Measurements from ENCODE around the gene TM2D1.

Gene TM2D1

DNA sequence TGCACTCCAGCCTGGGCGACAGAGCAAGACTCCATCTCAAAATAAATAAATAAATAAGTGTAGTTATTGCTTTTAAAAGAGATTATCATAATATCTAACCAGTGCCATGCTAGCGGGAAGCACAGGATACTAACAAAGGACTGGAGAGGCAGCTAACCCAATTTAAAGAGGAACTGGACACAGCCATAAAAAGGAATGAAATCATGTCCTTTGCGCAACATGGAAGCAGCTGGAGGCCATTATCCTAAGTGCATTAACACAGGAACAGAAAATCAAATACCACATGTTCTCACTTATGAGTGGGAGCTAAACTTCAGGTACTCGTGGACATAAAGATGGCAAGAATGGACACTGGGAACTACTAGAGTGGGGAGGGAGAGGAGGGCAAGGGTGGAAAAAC, 54.9 kb downstream of the TM2D1 start:
- no peak overlapping the region for H3K4me3 ChIP-seq (ENCODE audit: low read length)
- no peaks in the 10 kb centered on the region for H3K4me1 ChIP-seq (ENCODE audit: insufficient read depth, low read length)
- H3K9me3 ChIP-seq (ENCODE audit: insufficient read depth, low read depth, low read length): no peaks in the 10 kb centered on the region
- H3K36me3 ChIP-seq (ENCODE audit: insufficient read depth, low read depth, low read length): no peaks in the 10 kb centered on the region
- H3K27ac ChIP-seq (ENCODE audit: low read length): no peak overlapping the region
- H3K9ac ChIP-seq (ENCODE audit: low read depth, low read length): no peak overlapping the region
- no peaks in the 10 kb centered on the region for H3K27me3 ChIP-seq (ENCODE audit: insufficient read depth, low read length)

DNA sequence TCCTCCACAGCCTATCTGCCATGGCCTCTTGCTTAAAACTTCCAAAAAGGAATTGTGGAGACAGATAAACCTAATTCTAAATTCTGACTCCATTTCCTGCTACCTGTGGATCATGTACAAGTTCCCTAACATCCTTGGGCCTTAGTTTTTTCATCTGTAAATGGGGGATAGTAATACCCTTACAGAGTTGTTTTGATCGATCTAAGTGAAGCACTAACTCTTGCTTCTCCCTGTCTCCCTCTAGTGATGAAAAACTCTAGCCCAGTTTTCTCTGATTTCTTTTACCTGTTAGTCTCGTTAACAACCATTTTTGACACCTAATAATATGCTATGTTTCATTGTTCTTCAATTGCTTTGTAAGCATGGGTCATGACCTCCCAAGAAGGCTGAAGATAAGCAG, 65.9 kb downstream of the TM2D1 start:
- Histone ChIP-seq H3K4me3 (ENCODE audit: low read length) (no peak overlapping the region), H3K27ac (ENCODE audit: low read length) (no peak overlapping the region), H3K9ac (ENCODE audit: low read depth, low read length) (no peak overlapping the region), H3K9me3 (ENCODE audit: insufficient read depth, low read depth, low read length) (no peaks in the 10 kb centered on the region), H3K27me3 (ENCODE audit: insufficient read depth, low read length) (no peaks in the 10 kb centered on the region), H3K4me1 (ENCODE audit: insufficient read depth, low read length) (no peaks in the 10 kb centered on the region), H3K36me3 (ENCODE audit: insufficient read depth, low read depth, low read length) (no peaks in the 10 kb centered on the region)

DNA sequence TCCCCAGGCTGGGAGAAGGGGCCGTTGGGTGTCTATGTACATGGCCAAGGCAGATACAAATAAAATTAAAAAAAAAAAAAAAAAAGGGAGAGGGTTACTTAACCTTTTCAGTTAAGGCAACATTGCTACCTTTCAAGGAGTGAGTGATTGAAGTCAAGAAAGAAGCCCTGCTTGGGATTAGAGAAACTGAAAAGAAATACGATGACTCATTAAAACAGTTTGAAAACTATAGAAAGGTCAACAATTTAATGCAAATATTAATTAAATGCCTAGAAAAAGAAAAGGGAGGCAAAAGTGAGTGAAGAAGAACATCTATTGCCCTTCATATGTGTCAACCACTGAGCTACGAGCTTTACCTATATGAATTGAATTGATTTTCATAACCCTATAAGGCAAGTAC, 69.5 kb downstream of the TM2D1 start:
- H3K9ac ChIP-seq (ENCODE audit: low read depth, low read length): no peak overlapping the region
- H3K4me3 ChIP-seq (ENCODE audit: low read length): no peak overlapping the region
- no peaks in the 10 kb centered on the region for H3K36me3 ChIP-seq (ENCODE audit: insufficient read depth, low read depth, low read length)
- H3K27me3 ChIP-seq (ENCODE audit: insufficient read depth, low read length): no peaks in the 10 kb centered on the region
- H3K4me1 ChIP-seq (ENCODE audit: insufficient read depth, low read length): no peaks in the 10 kb centered on the region
- H3K27ac ChIP-seq (ENCODE audit: low read length): no peak overlapping the region
- H3K9me3 ChIP-seq (ENCODE audit: insufficient read depth, low read depth, low read length): no peaks in the 10 kb centered on the region

DNA sequence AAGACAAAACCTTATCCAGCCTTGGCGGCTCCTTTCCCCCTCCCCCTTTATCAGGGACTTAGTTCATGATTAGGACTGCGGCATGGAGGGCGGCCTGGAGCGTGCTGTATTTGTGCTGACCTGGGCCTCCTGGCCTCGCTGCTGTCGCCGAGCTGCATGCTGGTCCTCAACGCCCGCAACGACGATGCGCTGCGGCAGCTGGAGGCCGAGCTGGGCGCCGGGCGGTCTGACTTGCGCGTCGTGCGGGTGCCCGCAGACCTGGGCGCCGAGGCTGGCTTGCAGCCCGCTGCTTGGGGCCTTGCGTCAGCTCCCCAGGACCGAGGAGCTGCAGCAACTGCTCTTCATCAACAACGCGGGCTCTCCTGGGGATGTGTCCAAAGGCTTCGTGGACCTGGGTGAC, 70.9 kb downstream of the TM2D1 start:
- Histone ChIP-seq H3K36me3 (ENCODE audit: insufficient read depth, low read depth, low read length) (no peaks in the 10 kb centered on the region), H3K4me3 (ENCODE audit: low read length) (no peak overlapping the region), H3K27ac (ENCODE audit: low read length) (no peak overlapping the region), H3K27me3 (ENCODE audit: insufficient read depth, low read length) (no peaks in the 10 kb centered on the region), H3K9ac (ENCODE audit: low read depth, low read length) (no peak overlapping the region), H3K9me3 (ENCODE audit: insufficient read depth, low read depth, low read length) (no peaks in the 10 kb centered on the region), H3K4me1 (ENCODE audit: insufficient read depth, low read length) (no peaks in the 10 kb centered on the region)

- Histone ChIP-seq H3K4me3 (ENCODE audit: low read length) (no peak overlapping the region), H3K27ac (ENCODE audit: low read length) (no peak overlapping the region), H3K27me3 (ENCODE audit: insufficient read depth, low read length) (no peaks in the 10 kb centered on the region), H3K9me3 (ENCODE audit: insufficient read depth, low read depth, low read length) (no peaks in the 10 kb centered on the region), H3K36me3 (ENCODE audit: insufficient read depth, low read depth, low read length) (no peaks in the 10 kb centered on the region), H3K9ac (ENCODE audit: low read depth, low read length) (no peak overlapping the region), H3K4me1 (ENCODE audit: insufficient read depth, low read length) (no peaks in the 10 kb centered on the region)
Measured at GRCh38 chr1:61648983-61649742, 75.8 kb downstream of the TM2D1 start.

- Histone ChIP-seq H3K27me3 (ENCODE audit: insufficient read depth, low read length) (no peaks in the 10 kb centered on the region), H3K36me3 (ENCODE audit: insufficient read depth, low read depth, low read length) (no peaks in the 10 kb centered on the region), H3K27ac (ENCODE audit: low read length) (no peak overlapping the region), H3K4me1 (ENCODE audit: insufficient read depth, low read length) (peaks cover 3% of the 10 kb centered on the region; the same call in 1 of the 2 replicates), H3K4me3 (ENCODE audit: low read length) (no peak overlapping the region), H3K9ac (ENCODE audit: low read depth, low read length) (no peak overlapping the region), H3K9me3 (ENCODE audit: insufficient read depth, low read depth, low read length) (no peaks in the 10 kb centered on the region)
Measured at GRCh38 chr1:61647142-61647541, 77.8 kb downstream of the TM2D1 start.

DNA sequence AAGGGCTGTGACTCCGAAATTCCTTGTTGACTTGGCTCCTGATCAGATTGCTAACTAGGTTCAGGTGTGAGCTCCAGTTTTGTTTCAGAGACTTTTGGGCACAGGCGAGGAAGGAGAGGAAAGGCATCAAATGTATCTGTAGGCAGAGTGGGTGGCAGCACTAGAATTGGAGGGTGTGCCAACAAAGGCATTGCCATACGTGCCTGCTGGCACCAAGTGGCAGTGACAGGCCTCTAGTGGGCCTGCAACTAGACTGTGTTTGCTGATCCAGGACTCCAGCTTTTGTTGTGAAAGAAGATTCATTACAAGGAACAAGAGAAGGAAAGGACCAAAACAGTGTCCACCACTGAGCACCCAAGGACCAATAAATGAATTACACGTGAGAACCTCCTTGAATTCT, 79.5 kb downstream of the TM2D1 start:
- Histone ChIP-seq H3K27me3 (ENCODE audit: insufficient read depth, low read length) (peaks cover 11% of the 10 kb centered on the region; the same call in 1 of the 2 replicates), H3K9me3 (ENCODE audit: insufficient read depth, low read depth, low read length) (no peaks in the 10 kb centered on the region), H3K27ac (ENCODE audit: low read length) (no peak overlapping the region), H3K4me3 (ENCODE audit: low read length) (no peak overlapping the region), H3K36me3 (ENCODE audit: insufficient read depth, low read depth, low read length) (no peaks in the 10 kb centered on the region), H3K9ac (ENCODE audit: low read depth, low read length) (no peak overlapping the region), H3K4me1 (ENCODE audit: insufficient read depth, low read length) (peaks cover 6% of the 10 kb centered on the region)

- peaks cover 17% of the 10 kb centered on the region; the same call in 1 of the 2 replicates for H3K27me3 ChIP-seq (ENCODE audit: insufficient read depth, low read length)
- no peak overlapping the region for H3K9ac ChIP-seq (ENCODE audit: low read depth, low read length)
Measured at GRCh38 chr1:61644303-61644702, 80.6 kb downstream of the TM2D1 start.

GRCh38 chr1:61642475-61643232, 82.3 kb downstream of the TM2D1 start:
- Histone ChIP-seq H3K36me3 (ENCODE audit: insufficient read depth, low read depth, low read length) (no peaks in the 10 kb centered on the region), H3K27ac (ENCODE audit: low read length) (no peak overlapping the region), H3K9ac (ENCODE audit: low read depth, low read length) (no peak overlapping the region), H3K4me3 (ENCODE audit: low read length) (no peak overlapping the region), H3K9me3 (ENCODE audit: insufficient read depth, low read depth, low read length) (no peaks in the 10 kb centered on the region), H3K27me3 (ENCODE audit: insufficient read depth, low read length) (peaks cover 17% of the 10 kb centered on the region; the same call in 1 of the 2 replicates), H3K4me1 (ENCODE audit: insufficient read depth, low read length) (peaks cover 6% of the 10 kb centered on the region)

More at GRCh38 chr1:61644303-61644702, 80.6 kb downstream of the TM2D1 start:
- H3K4me1 ChIP-seq (ENCODE audit: insufficient read depth, low read length): peaks cover 6% of the 10 kb centered on the region
- H3K36me3 ChIP-seq (ENCODE audit: insufficient read depth, low read depth, low read length): no peaks in the 10 kb centered on the region
- H3K27ac ChIP-seq (ENCODE audit: low read length): no peak overlapping the region
- H3K9me3 ChIP-seq (ENCODE audit: insufficient read depth, low read depth, low read length): no peaks in the 10 kb centered on the region
- H3K4me3 ChIP-seq (ENCODE audit: low read length): no peak overlapping the region

DNA sequence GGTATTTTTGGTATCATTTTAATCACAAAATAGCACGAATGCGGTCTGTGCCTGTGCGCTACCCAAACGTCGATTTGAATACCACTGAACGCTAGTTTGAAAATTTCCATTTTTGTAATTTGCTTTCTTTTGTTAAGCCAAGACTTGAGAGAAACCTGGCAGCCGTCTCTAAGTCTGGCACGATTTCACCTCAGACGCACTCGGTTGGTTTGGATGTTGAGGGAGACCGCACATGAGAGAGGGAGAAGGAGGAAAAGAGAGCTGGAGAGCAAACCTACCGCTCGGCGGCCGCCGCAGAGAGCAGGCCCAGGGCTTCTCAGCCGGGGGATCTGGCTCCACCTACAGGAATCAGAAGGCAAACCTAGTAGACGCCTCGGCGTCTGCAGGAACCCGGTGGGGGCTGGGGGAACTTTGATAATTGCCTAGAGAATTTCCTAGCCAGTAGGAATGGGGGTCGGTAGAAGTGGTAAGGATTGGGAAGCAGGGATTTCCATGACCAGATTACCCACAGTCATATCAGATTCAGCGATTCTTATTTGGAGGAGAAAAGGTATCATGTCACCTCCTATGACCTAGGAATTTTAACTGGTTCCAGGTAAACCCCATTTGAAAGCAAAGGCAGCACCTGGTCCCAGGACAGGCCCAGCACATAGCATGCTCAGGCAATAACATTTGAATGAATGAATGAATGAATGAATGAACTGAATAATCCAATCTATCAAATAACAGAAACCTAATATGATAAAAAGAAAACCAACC, 83.2 kb downstream of the TM2D1 start:
- 0 out of 2 replicates have a peak overlapping the region, but pooled peaks have one; percentile 16 for H3K4me3 ChIP-seq (ENCODE audit: low read length)
- H3K27me3 ChIP-seq (ENCODE audit: insufficient read depth, low read length): peaks cover 17% of the 10 kb centered on the region; the same call in 1 of the 2 replicates
- no peaks in the 10 kb centered on the region for H3K9me3 ChIP-seq (ENCODE audit: insufficient read depth, low read depth, low read length)
- no peak overlapping the region for H3K27ac ChIP-seq (ENCODE audit: low read length)
- peaks cover 6% of the 10 kb centered on the region for H3K4me1 ChIP-seq (ENCODE audit: insufficient read depth, low read length)
- no peak overlapping the region for H3K9ac ChIP-seq (ENCODE audit: low read depth, low read length)
- no peaks in the 10 kb centered on the region for H3K36me3 ChIP-seq (ENCODE audit: insufficient read depth, low read depth, low read length)

All from iPS-20b (cell line).